PC-3 (cell line): ENCODE measurements around the gene WDSUB1. TPM values are rescaled to one million over a fixed set of nuclear protein-coding genes. Genes with fewer than 3 reads are reported as not detected.

Experiments
- ATAC-seq: fragments of 200-7000 bp; cut with Tn5 transposase; 2 replicates; pipeline ENCODE4 v1.9.1; 2020; ENCODE audit warnings: mild to moderate bottlenecking, moderate library complexity
- BruUV-seq: library from RNA; stranded (reverse); fragments of 400-500 nt; replicated peaks from 2 replicates; lab custom pipeline; 2021; lab: Mats Ljungman, UMichigan
- CTCF ChIA-PET: fragments of 300-600 bp; sonication (Branson Sonifier 250); formaldehyde crosslinking; loops from one replicate; lab custom pipeline; 2022; ENCODE audit warnings: antibody characterized with exemption; lab: Charles Lee
- POLR2A ChIA-PET: fragments of 300-600 bp; sonication (Branson Sonifier 250); formaldehyde crosslinking; loops from one replicate; lab custom pipeline; 2022; ENCODE audit warnings: antibody characterized with exemption; ENCODE audit not compliant: unreplicated experiment; lab: Charles Lee
- DNase-seq: peaks from one replicate; pipeline ENCODE4 v3.0.0-alpha.2; 2015
- H2AFZ ChIP-seq: fragments of 300-600 bp; sonication (generic); 2 replicates; pipeline ENCODE4 v1.6.0; 2016; ENCODE audit warnings: antibody characterized with exemption, low read length
- H3F3A ChIP-seq: fragments of 300-600 bp; sonication (generic); one replicate; pipeline ENCODE4 v1.6.0; 2017; ENCODE audit warnings: antibody characterized with exemption, low read length, control low read depth, mild to moderate bottlenecking; ENCODE audit not compliant: unreplicated experiment
- H3K27ac ChIP-seq: fragments of 300-600 bp; sonication (generic); 2 replicates; pipeline ENCODE4 v1.5.1; 2016; ENCODE audit warnings: mild to moderate bottlenecking, low read length
- H3K27me3 ChIP-seq: fragments of 300-600 bp; sonication (generic); 2 replicates; pipeline ENCODE4 v1.6.1; 2016; ENCODE audit warnings: low read length, mixed read lengths
- H3K36me3 ChIP-seq: fragments of 300-600 bp; sonication (generic); 2 replicates; pipeline ENCODE4 v1.6.1; 2016; ENCODE audit warnings: low read depth, mixed run types, low read length, mixed read lengths
- H3K4me1 ChIP-seq: fragments of 300-600 bp; sonication (generic); 2 replicates; pipeline ENCODE4 v1.5.1; 2016; ENCODE audit warnings: low read length; ENCODE audit not compliant: insufficient read depth
- H3K4me2 ChIP-seq: fragments of 300-600 bp; sonication (generic); 2 replicates; pipeline ENCODE4 v1.6.0; 2016; ENCODE audit warnings: low read length
- H3K4me3 ChIP-seq: fragments of 300-600 bp; sonication (generic); 2 replicates; pipeline ENCODE4 v1.5.1; 2016; ENCODE audit warnings: mild to moderate bottlenecking, low read length, mixed read lengths
- H3K79me2 ChIP-seq: fragments of 300-600 bp; sonication (generic); 2 replicates; pipeline ENCODE4 v1.6.1; 2017; ENCODE audit warnings: low read length, mixed read lengths
- H3K9ac ChIP-seq: fragments of 300-600 bp; sonication (generic); 2 replicates; pipeline ENCODE4 v1.6.0; 2016; ENCODE audit warnings: mild to moderate bottlenecking, low read length
- H3K9me2 ChIP-seq: fragments of 300-600 bp; sonication (generic); replicated peaks from 2 replicates; pipeline ENCODE4 v1.6.1; 2016; ENCODE audit warnings: mixed run types, low read length, mixed read lengths
- H3K9me3 ChIP-seq: fragments of 300-600 bp; sonication (generic); 2 replicates; pipeline ENCODE4 v1.6.1; 2016; ENCODE audit warnings: low read length, mixed read lengths
- H4K20me1 ChIP-seq: fragments of 300-600 bp; sonication (generic); 2 replicates; pipeline ENCODE4 v1.6.1; 2016; ENCODE audit warnings: low read length, mixed read lengths
- EZH2 ChIP-seq: fragments of 300-600 bp; sonication (generic); IDR thresholded peaks from one replicate; pipeline ENCODE4 v1.6.1; 2017; ENCODE audit warnings: antibody characterized with exemption, mild to moderate bottlenecking, low read length; ENCODE audit not compliant: unreplicated experiment
- EZH2phosphoT487 ChIP-seq: fragments of 300-600 bp; sonication (generic); IDR thresholded peaks from 2 replicates; pipeline ENCODE4 v1.6.1; 2018; ENCODE audit warnings: mild to moderate bottlenecking, antibody characterized with exemption, low read length, borderline replicate concordance
- intact Hi-C: fragments of 100-400 bp; cut with micrococcal nuclease; formaldehyde crosslinking; loops from 2 replicates; pipeline ENCODE4 v1.9.0; 2023
- total RNA-seq: library from RNA; depleted of rRNA; stranded (reverse); fragments of >200 nt; gene quantifications from 2 replicates; pipeline ENCODE4 v1.2.3, GENCODE V29; 2014
- TF ChIP-seq, protein P1 (sequence below): fragments of 300-600 bp; sonication (generic); conservative IDR thresholded peaks from 2 replicates; pipeline ENCODE4 v1.5.1; 2017; ENCODE audit warnings: antibody characterized with exemption, low read depth, mild to moderate bottlenecking, low read length

Gene WDSUB1
- total RNA-seq, 1 experiment from 2014 or later, result 6.6 TPM

GRCh38 chr2:159209341-159210306, 76.9 kb downstream of the WDSUB1 start:
- no peaks in the 10 kb centered on the region for H3K79me2 ChIP-seq
- ATAC-seq (no peak), DNase-seq (no peak)
- H3K4me1 ChIP-seq, result no peaks in the 10 kb centered on the region
- no peak overlapping the region for H2AFZ ChIP-seq
- no peak overlapping the region for H3K4me3 ChIP-seq
- BruUV-seq, result no TSS peak
- H3K9me2 ChIP-seq, result no peaks in the 10 kb centered on the region
- TF ChIP-seq EZH2phosphoT487, result no peak
- TF ChIP-seq, protein P1, sequence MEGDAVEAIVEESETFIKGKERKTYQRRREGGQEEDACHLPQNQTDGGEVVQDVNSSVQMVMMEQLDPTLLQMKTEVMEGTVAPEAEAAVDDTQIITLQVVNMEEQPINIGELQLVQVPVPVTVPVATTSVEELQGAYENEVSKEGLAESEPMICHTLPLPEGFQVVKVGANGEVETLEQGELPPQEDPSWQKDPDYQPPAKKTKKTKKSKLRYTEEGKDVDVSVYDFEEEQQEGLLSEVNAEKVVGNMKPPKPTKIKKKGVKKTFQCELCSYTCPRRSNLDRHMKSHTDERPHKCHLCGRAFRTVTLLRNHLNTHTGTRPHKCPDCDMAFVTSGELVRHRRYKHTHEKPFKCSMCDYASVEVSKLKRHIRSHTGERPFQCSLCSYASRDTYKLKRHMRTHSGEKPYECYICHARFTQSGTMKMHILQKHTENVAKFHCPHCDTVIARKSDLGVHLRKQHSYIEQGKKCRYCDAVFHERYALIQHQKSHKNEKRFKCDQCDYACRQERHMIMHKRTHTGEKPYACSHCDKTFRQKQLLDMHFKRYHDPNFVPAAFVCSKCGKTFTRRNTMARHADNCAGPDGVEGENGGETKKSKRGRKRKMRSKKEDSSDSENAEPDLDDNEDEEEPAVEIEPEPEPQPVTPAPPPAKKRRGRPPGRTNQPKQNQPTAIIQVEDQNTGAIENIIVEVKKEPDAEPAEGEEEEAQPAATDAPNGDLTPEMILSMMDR, result no peak
- no peak for TF ChIP-seq EZH2
- ChIA-PET POLR2A (no interaction called here), CTCF (no interaction called here)
- no peak overlapping the region for H3K27ac ChIP-seq
- H3K9me3 ChIP-seq, result no peaks in the 10 kb centered on the region
- peaks cover 5% of the 10 kb centered on the region; the same call in 1 of the 2 replicates for H3K36me3 ChIP-seq
- H3F3A ChIP-seq, result no peaks in the 10 kb centered on the region
- H3K4me2 ChIP-seq, result no peak overlapping the region
- H4K20me1 ChIP-seq, result no peaks in the 10 kb centered on the region
- H3K27me3 ChIP-seq, result no peaks in the 10 kb centered on the region
- H3K9ac ChIP-seq, result no peak overlapping the region
- intact Hi-C loops, result no loop called here

GRCh38 chr2:159208438-159208837, 78.1 kb downstream of the WDSUB1 start:
- Histone ChIP-seq H4K20me1 (no peaks in the 10 kb centered on the region), H3K79me2 (no peaks in the 10 kb centered on the region), H3K36me3 (peaks cover 4% of the 10 kb centered on the region; the same call in 1 of the 2 replicates), H3K9ac (no peak overlapping the region), H3K9me3 (no peaks in the 10 kb centered on the region), H3K27ac (no peak overlapping the region), H3K4me2 (no peak overlapping the region), H3K4me1 (no peaks in the 10 kb centered on the region), H3F3A (no peaks in the 10 kb centered on the region), H3K27me3 (no peaks in the 10 kb centered on the region), H3K4me3 (no peak overlapping the region), H2AFZ (no peak overlapping the region), H3K9me2 (no peaks in the 10 kb centered on the region)
- ATAC-seq (no peak), DNase-seq (no peak)
- TF ChIP-seq, protein P1, result no peak
- TF ChIP-seq EZH2 (no peak), EZH2phosphoT487 (no peak)
- POLR2A ChIA-PET, result no interaction called here
- intact Hi-C loops, result no loop called here
- CTCF ChIA-PET, result no interaction called here
- BruUV-seq, result no TSS peak
